GM19463 (cell line): Measurements from ENCODE around the gene GCNT2.
"Not testable (repeated sequence)": the region's sequence is repeated elsewhere in the genome, so short reads cannot be mapped to it uniquely, and the experiment has no call there.

Experiments
- ATAC-seq: cut with Tn5 transposase; IDR thresholded peaks from one replicate; pipeline ENCODE4 v1.9.1; 2021; ENCODE audit warnings: mild to moderate bottlenecking, moderate library complexity; ENCODE audit not compliant: unreplicated experiment

The GCNT2 gene

DNA sequence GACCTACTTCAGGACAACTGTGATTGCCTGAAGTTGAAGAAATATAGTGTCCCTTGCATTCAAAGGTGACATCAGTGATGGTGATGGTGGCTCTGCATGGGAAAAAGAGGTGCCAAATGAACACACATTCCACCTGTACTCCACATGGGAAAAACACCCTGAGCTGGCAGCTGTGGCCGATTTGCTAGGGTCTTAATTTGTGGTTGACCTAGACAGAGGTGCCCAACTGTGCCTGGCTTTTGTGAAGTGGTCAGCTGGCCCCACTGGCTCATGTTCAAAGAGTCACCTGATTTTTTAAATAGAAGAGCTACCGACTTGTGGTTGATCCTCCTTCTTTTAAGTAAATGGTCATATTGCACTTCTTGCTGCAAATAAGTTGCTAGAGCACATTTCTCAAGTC lies 7.6 kb upstream of the GCNT2 start:
- ATAC-seq = no peak

DNA sequence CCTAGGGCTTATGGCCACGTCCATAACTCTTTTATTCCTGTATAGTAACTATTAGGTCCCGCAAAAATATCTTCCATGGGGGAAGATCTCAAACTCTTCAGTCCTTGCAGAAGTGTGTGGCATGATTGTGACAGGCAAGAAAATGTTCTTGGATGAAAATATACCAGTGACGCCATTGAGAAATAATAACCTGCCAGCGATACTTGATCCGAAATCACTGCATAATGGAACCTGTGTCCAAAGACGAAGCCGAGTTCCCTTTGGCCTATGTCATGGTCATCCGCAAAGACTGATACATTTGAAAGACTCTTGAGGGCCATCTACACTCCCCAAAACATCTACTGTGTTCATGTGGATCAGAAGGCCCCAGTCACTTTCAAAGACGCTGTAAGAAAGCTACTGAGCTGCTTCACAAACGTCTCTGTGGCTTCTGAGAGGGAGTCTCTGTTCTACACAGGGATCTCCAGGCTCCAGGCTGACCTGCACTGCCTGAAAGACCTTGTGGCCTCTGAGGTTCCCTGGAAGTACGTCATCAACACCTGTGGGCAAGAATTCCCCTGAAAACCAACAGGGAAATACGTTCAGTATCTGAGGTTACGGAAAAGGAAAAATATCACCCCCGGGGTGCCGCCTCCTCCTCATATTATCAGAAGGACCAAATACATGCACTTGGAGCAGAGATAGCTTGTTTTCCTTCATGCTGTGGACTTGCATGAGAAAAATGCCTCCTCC lies 6.9 kb upstream of the GCNT2 start:
- ATAC-seq = no peak

GRCh38 chr6:10516953-10517352 lies 4.2 kb upstream of the GCNT2 start:
- ATAC-seq = no peak

- no peak for ATAC-seq
These were observed 2.4 kb upstream of the GCNT2 start for GRCh38 chr6:10518557-10519407.

DNA sequence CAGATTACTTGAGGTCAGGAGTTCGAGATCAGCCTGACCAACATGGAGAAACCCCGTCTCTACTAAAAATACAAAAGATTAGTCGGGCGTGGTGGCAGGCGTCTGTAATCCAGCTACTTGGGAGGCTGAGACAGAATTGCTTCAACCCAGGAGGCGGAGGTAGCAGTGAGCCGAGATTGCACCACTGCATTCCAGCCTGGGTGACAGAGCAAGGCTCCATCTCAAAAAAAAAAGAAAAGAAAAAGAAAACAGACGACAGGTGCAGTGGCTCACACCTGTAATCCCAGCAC lies 1.8 kb upstream of the GCNT2 start:
- not testable (repeated sequence) for ATAC-seq

DNA sequence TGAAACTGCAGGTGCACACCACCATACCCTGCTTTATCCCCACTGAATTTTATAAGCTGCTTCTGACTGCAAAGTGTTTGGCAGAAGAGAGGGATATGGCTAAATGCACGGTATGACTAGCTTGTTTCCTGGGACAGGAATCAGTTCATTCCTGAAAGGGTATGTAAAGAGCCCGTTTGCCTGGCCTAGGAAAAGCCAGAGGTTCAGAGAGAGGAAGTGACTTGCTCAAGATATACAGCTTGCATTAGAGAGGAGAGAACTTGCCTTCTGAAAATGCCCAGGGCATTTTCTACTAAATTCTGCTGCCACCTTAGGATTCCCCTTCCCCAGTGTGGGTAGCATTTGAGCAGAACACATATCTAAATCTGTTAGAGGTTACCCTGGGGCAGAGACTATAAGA lies 683 bp upstream of the GCNT2 start:
- ATAC-seq = peak; percentile 30

- no peak for ATAC-seq
These were observed 1.9 kb downstream of the GCNT2 start for GRCh38 chr6:10522929-10523573.

DNA sequence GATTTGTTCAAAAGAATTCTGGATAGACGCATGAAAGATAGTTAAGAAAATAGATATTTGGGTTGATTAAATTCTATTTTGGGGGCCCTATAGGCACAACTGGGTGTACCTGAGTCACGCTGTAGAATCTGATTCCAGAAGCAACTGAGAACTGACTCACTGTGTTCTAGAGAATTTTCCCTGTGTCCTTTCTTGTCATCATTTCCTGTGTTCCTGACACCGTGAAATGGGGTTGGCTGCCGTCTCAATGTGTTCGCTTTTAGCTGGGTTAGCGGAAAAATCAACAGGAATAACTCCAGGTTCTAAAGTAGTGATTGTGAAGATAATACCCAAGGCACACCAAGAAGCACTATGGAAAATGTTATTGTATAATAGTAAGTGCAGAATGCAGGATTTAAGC lies 5.0 kb downstream of the GCNT2 start:
- ATAC-seq = no peak

DNA sequence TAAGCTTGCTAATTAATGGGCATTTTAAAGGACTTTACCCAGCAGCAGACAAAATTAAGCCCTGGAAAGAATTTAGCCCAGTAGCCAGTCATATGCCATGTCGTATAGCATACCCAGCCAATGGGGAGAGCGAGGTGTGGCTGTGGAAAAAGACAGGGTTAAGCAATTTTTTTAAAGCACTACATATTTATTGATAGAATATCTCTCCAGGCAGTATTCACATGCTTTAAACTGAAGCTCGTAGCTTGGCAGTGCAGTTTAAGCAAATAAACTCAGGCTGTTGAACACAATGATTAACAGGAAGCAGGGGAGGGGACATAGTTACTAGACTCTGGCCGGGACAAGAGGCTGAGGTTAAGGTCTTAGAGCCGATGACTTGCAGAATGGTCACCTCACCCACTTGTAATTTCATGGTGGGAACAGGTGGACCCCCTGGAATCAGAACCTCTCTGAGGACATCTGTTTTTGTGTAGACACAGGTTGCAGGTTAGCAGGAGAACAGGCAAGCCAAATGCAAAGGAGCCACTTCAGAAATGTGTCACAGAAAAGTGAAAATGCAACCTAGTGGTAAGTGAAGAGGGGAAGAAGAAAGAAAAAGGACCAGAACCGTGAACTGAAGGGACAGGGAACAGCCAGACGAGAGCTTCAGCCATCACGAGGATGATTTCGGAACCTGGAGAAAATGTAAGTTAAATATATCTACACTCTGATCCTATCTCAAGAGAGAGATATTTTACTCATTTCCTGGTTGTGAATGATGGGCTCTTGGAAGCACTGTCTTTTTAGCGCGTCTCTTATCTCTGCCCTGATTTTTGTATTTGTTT lies 7.2 kb downstream of the GCNT2 start:
- ATAC-seq = peak; percentile 52

GRCh38 chr6:10529231-10529801 lies 8.2 kb downstream of the GCNT2 start:
- ATAC-seq = no peak

DNA sequence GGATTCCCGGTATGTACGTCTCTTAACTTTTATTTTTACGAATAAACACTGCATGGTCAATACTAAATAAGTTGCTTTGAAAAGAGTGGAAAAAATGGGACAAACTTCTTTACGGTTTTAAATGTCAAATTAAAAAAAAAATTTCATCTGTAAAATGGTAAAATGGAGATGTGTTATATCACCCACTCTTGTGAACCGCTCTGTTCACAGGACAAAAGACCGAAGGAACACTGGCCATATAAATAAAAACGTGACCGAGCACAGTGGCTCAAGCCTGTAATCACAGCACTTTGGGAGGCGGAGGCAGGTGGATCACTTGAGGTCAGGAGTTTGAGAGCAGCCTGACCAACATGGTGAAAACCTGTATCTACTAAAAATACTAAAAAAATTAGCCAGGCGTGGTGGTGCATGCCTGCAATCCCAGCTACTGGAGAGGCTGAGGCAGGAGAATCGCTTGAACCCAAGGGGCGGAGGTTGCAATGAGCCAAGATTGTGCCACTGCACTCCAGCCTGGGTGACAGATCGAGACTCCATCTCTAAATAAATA lies 8.8 kb downstream of the GCNT2 start:
- ATAC-seq = not testable (repeated sequence)

GRCh38 chr6:10531503-10531902 lies 10.4 kb downstream of the GCNT2 start:
- ATAC-seq = no peak

GRCh38 chr6:10531942-10532341 lies 10.8 kb downstream of the GCNT2 start:
- no peak for ATAC-seq

- no peak for ATAC-seq
These were observed 11.2 kb downstream of the GCNT2 start for GRCh38 chr6:10532392-10532791.

DNA sequence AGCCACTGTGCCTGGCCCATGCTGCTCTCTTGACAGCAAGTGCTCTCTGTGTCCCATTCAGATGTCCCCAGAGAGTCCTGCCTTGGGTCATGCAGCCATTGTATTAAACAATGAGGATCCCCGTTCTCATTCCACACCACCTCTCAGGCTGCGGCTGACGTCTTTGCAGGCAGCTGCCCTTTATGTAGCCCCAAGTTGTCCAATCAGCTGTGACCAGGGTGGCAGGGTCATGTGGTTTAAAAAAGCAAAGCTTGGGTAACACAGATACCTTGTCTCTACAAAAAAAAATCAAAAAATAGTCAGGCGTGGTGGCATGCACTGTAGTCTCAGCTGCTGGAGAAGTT lies 13.2 kb downstream of the GCNT2 start:
- peak; percentile 24 for ATAC-seq

GRCh38 chr6:10535193-10535592 lies 14.0 kb downstream of the GCNT2 start:
- ATAC-seq = no peak

- no peak for ATAC-seq
These were observed 16.6 kb downstream of the GCNT2 start for GRCh38 chr6:10537726-10538125.

DNA sequence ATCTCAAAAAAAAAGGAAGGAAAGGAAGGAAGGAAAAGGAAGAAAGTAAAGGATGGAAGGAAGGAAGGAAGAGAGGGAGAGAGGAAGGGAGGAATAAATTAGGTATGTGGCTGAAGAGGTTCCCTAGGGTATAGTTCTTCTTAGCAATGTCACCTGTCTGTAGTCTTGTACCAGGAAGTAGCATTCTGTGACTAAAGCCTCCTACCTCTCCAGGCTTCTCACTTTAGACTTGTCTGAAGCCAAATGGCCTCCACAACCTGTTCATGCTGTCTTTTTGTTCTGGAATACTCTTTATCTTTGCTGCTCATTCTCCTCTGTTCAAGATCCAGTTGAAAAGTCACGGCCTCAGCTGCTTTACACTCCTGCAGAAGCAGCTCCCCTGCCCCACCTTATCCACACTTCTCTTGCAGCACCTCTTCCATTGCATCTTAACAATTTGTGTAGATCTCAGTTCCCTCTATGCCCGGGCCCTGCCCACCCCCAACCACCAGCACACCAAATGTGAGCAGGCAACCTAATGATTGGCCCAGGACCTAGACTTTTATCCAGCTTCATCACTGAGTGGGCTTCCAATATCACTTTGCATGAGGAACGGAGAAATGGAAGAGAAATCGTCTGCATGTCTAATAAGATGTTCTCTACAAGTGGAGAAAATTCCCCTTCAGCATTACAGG lies 19.1 kb downstream of the GCNT2 start:
- ATAC-seq = no peak

- no peak for ATAC-seq
These were observed 20.4 kb downstream of the GCNT2 start for GRCh38 chr6:10541591-10541990.

DNA sequence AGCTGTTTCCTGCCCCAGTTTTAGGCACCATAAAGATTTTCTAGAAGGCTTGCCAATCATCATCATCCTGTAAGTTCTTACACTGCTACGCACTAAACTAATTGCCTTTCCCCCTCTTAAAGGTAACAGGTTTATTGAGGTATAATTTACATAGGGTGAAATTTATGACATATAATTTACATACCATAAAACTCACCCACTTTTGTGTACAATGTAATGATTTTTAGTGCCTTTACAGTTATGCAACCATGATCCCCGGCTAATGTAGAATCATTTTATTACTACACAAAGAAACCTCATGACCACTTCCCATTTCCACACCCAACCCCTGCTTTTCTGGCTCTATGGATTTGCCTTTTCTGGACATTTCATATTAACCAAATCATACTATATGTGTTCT lies 21.1 kb downstream of the GCNT2 start:
- ATAC-seq = no peak
